Myometrial cell (primary cell): Measurements from ENCODE around the gene IFT172. TPM values are rescaled to one million over a fixed set of nuclear protein-coding genes. Genes with fewer than 3 reads are reported as not detected.

ENCODE experiments used
- total RNA-seq: library from RNA; depleted of rRNA; stranded (reverse); fragments of >200 nt; gene quantifications from 2 replicates; pipeline ENCODE4 v1.2.3, GENCODE V29; 2015

Gene IFT172, protein sequence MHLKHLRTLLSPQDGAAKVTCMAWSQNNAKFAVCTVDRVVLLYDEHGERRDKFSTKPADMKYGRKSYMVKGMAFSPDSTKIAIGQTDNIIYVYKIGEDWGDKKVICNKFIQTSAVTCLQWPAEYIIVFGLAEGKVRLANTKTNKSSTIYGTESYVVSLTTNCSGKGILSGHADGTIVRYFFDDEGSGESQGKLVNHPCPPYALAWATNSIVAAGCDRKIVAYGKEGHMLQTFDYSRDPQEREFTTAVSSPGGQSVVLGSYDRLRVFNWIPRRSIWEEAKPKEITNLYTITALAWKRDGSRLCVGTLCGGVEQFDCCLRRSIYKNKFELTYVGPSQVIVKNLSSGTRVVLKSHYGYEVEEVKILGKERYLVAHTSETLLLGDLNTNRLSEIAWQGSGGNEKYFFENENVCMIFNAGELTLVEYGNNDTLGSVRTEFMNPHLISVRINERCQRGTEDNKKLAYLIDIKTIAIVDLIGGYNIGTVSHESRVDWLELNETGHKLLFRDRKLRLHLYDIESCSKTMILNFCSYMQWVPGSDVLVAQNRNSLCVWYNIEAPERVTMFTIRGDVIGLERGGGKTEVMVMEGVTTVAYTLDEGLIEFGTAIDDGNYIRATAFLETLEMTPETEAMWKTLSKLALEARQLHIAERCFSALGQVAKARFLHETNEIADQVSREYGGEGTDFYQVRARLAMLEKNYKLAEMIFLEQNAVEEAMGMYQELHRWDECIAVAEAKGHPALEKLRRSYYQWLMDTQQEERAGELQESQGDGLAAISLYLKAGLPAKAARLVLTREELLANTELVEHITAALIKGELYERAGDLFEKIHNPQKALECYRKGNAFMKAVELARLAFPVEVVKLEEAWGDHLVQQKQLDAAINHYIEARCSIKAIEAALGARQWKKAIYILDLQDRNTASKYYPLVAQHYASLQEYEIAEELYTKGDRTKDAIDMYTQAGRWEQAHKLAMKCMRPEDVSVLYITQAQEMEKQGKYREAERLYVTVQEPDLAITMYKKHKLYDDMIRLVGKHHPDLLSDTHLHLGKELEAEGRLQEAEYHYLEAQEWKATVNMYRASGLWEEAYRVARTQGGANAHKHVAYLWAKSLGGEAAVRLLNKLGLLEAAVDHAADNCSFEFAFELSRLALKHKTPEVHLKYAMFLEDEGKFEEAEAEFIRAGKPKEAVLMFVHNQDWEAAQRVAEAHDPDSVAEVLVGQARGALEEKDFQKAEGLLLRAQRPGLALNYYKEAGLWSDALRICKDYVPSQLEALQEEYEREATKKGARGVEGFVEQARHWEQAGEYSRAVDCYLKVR (N-terminal part only)
- total RNA-seq, result 17.6 and 19.5 TPM in 2 replicates

DNA sequence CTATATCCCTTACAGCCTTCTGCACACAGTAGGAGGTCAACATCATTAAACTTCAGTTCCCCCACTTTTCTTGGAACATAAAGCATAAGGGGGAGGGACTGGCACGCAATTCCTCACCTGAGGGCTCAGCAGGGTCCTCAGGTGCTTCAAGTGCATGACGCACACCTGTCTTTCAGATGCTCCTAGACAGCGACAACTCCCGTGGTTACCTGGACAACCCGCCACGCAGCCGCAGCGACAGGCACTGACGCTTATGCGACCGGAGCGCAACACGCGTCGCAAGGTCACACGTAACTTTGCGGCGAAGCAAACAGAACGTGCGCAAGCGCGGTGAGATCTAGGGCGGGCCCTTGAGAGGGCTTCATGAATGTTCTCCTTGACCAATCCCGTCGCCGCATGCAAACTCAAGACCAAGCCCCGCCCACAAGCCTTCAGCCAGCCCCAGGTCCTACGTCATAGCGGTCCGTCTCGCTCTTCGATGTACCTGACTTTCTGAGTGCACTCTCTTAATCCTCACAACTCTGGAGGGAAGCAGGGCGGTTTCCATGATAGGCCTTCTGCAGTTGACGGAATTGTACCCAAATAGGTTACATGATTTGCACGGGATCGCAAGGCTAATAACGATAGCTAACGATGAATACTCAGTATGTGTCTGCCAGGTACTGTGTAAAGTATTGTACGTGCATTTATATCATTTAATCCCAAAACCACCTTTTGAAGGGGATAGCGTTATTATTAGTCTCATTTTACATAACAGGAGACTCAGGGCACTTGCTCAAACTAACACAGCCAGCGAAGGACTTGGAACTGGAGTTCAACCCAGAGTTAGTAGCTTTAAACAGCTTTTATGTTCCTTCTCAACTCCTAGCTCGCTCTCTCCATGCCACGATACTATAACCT is at the start of gene IFT172:
IFT172 (minus strand) TSS at position 246 of the 900 bp plus-strand sequence; CDS start at position 156, 90 bp downstream.

GRCh38 chr2:27496357-27497287 is 7.1 kb upstream of the IFT172 start, which contains the start of gene GCKR:
Gene GCKR (plus strand): TSS chr2:27496839. CDS start chr2:27496905, 66 bp downstream.

GRCh38 chr2:27494944-27495554 is 5.5 kb upstream of the IFT172 start, which contains the start of gene FNDC4:
Gene FNDC4 (minus strand): TSS chr2:27495200. CDS start chr2:27494679, 521 bp downstream.

GRCh38 chr2:27441958-27442919 is 47.3 kb downstream of the IFT172 start, which contains the start of gene KRTCAP3:
Gene KRTCAP3 (plus strand): TSS chr2:27442381. CDS start chr2:27442413, 32 bp downstream.

DNA sequence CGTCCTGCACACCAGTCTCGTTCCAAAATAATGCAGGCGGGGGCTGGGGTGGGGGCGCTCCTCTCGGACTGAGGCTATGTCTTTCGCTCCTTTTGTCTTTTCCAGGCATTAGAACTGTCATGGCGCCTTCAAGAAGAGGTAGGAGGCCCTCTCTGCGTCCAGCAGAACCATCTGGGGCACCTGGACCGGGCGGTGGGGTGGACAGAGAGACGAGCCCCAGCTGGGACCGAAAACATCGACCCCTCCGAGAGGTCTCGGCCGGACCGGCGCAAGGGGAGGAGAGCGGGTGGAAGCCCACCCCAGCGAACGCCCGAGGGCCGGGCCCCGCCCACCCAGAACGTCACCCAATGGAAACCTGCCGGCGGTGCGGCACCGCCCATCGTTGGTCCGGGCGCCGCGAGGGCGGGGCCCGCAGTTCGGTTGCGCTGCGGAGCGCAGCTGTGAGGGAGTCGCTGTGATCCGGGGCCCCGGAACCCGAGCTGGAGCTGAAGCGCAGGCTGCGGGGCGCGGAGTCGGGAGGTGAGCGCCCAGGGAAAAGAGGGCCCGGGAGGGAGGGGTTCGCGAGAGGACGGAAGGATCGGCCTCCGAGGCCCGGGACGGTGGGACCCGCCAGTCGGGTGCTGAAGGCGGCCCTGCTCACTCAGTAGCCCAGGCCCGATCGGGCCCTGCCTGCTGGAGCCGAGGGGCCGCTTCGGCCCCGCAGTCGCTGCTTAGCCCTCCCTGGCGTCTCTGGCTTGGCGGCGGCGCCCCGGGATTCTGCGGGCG is 61.1 kb downstream of the IFT172 start, which contains the start of gene NRBP1:
NRBP1 (plus strand) TSS at position 419 of the 765 bp plus-strand sequence. CDS start 4,643 bp downstream, outside the sequence.

DNA sequence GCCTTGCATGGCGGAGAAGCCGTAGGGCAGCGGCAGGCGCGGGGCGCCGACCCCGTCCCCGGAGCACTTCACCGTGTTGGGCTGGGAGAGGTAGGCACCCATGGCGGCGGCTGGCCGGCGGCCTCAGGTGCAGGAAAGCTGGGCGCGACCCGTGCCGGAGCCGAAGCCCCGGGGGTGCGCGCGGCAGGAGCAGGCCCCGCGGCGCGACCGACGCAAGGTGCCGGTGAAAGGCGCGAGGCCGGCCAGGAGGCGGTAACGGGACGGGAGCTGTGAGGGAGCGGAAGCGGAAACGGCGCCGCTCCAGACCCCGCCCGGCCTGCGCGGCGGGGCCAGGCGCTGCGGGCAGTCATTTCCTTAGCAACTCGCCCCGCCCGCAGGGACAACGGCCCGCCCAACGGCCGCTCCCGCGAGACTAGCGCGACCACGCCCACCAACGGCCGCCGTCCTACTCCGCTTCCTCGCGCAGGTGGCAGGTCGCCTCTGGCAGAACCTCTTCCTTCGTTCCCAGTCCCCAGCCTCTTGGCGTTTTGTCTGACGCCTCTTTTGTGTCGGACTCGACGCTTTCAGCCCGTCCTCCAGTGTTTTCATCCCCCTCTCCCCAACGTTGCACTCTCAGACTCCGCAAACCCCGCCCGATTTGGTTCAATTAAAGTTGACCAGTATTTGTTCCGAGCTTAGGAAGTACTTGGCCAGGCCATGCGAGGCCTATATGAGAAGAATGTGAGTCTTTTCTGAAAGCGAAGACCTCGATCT is 80.0 kb downstream of the IFT172 start, which contains the start of gene PPM1G:
PPM1G (minus strand) TSS at position 271 of the 753 bp plus-strand sequence; CDS start at position 102, 169 bp downstream.

Other genes with a start within 250 kb of the IFT172 start
- gene SLC30A3, start 226.7 kb downstream of the IFT172 start, total RNA-seq, result not detected in 2 replicates
- not detected in 2 replicates for gene DNAJC5G, start 214.3 kb downstream of the IFT172 start, total RNA-seq
- under 0.01 TPM in 1 of 2 replicates, not detected in the other for gene TRIM54, start 207.3 kb downstream of the IFT172 start, total RNA-seq
- not detected in 2 replicates for gene UCN, start 181.3 kb downstream of the IFT172 start, total RNA-seq
- 134 TPM in 2 replicates for gene MPV17, start 166.6 kb downstream of the IFT172 start, total RNA-seq
- gene GTF3C2, start 133.0 kb downstream of the IFT172 start, total RNA-seq, result 50.5 and 53.7 TPM in 2 replicates
- 39.9 and 53.0 TPM in 2 replicates for gene EIF2B4, start 119.4 kb downstream of the IFT172 start, total RNA-seq
- gene SNX17, start 119.1 kb downstream of the IFT172 start, total RNA-seq, result 194 and 201 TPM in 2 replicates
- 5.1 and 6.6 TPM in 2 replicates for gene ZNF513, start 109.0 kb downstream of the IFT172 start, total RNA-seq
- 100 and 113 TPM in 2 replicates for gene PPM1G, start 80.2 kb downstream of the IFT172 start, total RNA-seq
- 96.9 and 112 TPM in 2 replicates for gene NRBP1, start 61.1 kb downstream of the IFT172 start, total RNA-seq
- gene KRTCAP3, start 47.4 kb downstream of the IFT172 start, total RNA-seq, result not detected in 2 replicates
- gene FNDC4, start 5.5 kb upstream of the IFT172 start, total RNA-seq, result 28.5 and 31.9 TPM in 2 replicates
- gene GCKR, start 7.1 kb upstream of the IFT172 start, total RNA-seq, result not detected in 2 replicates
- gene ZNF512, start 93.3 kb upstream of the IFT172 start, total RNA-seq, result 17.3 and 43.6 TPM in 2 replicates
- 1.2 and 2.7 TPM in 2 replicates for gene CCDC121, start 139.3 kb upstream of the IFT172 start, total RNA-seq
- 43.2 and 49.1 TPM in 2 replicates for gene GPN1, start 139.3 kb upstream of the IFT172 start, total RNA-seq
- gene SUPT7L, start 173.9 kb upstream of the IFT172 start, total RNA-seq, result 21.1 and 23.6 TPM in 2 replicates
- gene SLC4A1AP, start 174.1 kb upstream of the IFT172 start, total RNA-seq, result 23.4 and 26.5 TPM in 2 replicates